ENCODE measurements around the gene KRT4.

GRCh38 chr12:52836042-52836466, 22.1 kb upstream of the KRT4 start:
- no peak for TF ChIP-seq POLR2AphosphoS5 (IDR thresholded peaks at IDR 0.05)
- no peak for TF ChIP-seq CTCF (IDR thresholded peaks at IDR 0.05)
- no peak for TF ChIP-seq POLR2A (IDR thresholded peaks at IDR 0.05)
